EH (cell line): ENCODE data around the gene HBB.

ENCODE experiments used
- DNase-seq: peaks from one replicate; pipeline ENCODE4 v3.0.0-alpha.2; 2015; ENCODE audit warnings: low read depth

Gene HBB

DNA sequence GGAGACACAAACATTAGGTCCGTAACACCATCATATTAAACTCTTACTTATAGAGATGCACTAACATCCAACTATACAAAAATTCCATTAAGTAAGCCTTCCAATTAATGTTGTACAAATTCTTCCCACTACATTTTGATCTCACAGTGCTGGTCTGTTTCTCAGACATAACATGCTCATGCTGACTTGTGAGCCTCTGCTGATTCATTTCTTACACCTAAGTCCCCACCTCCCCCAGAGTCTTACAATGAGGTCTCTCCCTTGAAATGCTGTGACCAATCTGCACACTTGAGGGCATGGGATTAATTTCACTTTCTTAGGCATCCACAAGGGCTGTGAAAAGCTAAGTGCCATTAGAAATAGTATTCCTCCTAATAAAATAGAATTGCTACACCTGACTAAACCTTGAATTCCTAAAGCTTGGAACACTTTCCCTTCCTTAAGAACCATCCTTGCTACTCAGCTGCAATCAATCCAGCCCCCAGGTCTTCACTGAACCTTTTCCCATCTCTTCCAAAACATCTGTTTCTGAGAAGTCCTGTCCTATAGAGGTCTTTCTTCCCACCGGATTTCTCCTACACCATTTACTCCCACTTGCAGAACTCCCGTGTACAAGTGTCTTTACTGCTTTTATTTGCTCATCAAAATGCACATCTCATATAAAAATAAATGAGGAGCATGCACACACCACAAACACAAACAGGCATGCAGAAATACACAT is 20.8 kb upstream of the HBB start:
- no peak for DNase-seq

DNA sequence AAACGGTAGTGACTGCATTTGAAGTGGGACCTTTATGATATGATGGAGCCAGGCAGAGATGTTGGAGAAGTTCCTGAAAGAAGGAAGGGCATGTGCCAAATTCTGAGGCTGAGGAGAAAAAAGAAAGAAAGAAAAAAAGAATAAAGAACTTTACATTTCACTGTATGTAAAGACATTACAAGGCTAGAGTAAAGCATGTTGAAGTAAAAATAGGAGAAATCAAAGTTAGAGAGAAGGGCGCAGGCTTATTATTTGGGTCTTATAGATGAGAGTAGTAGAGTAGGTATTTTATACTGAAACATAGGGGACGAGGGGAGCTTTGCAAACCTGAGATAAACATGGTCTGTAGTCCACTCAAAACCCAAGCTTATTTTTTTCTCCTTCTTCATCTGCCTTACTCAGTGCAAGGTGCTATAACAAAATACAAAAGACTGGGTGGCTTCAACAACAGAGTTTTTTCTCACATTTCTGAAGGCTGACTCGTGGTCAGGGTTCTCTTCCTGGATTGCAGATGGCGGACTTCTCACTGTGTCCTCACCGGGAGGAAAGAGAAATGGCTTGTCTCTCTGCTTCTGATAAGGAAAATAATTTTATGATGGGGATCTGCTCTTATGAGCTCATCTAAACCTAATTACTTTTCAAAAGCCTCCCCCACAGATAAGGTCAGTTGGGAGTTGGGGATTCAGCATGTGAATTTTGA is 20.1 kb upstream of the HBB start:
- no peak for DNase-seq

DNA sequence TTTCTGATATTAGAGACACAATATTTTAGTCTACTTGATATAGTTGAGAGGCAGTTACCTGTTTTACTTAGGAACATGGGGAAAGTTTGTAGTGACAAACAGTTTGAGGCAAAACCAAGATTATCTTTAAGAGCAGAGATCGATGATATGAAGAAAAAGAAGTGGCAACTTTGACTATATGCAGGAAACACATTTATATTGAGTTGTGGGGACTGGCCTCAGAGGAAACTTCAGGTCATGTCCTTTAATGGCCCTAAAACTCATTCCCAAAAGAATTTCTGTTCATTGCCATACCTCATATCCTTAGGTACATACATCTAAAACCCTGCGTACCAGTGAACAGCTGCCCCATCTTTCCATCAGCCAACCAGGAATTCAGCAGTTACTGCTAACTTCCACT is 18.3 kb upstream of the HBB start:
- DNase-seq = no peak

DNA sequence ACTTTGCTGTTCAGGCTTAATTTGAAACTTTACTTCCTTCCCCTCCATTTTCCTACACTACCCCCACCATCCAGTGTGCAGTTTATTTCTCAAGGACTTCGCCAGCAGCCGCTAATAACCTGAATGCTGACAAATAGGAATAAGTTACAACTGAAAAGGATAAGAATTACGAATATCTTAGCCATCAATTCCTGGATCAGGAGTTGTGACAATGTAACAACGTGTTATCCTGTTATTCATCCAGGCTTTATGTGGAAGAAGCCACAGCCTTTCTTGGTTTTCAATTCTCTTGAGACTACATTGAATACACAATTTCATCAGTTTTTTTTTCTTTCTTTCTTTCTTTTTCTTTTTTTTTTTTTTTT is 16.9 kb upstream of the HBB start:
- DNase-seq = no peak

DNA sequence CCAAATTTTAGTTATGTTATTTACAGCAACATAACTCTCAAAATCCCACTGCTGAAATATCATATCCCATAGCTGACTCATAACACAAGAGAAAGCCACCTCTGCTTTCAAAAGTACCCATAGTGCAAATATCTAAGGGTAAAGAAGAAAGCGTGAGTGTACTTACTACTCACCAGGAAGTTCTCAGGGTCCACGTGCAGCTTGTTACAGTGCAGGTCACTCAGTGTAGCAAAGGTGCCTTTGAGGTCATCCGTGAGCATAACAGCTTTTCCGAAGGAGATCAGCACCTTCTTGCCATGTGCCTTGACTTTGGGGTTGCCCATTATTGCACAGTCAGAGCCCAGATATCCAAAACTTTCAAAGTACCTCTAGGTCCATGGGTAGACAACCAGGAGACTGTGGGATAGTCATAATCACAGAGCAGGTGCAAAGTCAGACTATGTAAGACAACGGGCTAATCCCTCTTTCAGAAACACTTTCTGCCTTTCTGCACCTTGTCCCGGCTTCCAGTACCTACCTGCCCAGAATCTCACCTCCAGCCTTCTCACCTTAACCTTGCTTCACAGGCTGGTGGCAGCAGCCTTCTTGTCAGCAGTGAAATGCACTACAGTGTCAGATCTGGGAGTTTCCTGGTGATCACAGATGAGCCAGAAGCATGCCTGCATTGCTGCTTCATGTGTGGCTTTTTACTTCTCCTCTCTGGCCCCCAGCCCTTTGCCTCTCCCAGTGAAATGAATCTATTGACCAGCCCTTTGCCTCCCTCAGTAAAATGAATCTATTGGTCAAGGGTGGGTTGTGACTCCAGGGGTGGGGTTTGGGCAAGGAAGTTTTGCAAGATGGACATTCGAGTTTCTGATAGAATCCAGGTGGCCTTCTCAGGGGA is 16.3 kb upstream of the HBB start:
- no peak for DNase-seq

DNA sequence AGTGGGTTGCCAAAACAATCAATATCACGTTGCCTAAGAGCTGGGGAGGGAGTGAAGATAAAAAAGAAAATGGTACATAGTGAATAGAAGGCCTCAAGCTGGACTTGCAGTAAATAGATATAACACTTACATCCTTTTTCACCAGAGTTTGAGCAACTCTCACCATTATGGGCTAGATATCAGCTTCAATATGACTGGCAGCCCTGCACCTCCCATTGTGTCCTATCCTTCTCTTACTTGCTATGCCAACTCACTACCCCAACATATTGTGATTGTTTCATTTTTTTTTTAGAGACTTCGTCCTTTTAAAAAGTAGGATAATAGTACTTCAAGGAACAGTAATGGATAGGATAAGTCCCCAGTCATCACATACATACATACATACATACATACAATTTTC is 15.3 kb upstream of the HBB start:
- DNase-seq = no peak

DNA sequence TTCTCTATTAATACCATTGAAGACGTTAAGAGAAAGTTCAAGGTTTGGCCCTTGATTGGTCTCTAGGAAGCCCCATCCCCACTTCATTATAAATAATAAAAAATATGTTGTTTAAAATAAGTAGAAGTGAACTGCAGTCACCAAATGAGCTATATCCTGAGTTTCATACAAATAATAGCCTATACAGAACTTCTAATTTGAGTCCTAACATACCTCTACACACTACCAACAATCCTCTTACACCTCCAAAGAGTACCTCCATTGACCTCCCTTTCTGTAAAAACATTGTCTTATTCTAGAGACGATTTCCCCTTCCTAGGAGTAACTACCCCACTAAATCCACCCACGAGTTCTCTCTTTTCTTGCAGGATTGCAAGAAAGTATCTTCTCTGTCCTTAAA is 14.6 kb upstream of the HBB start:
- no peak for DNase-seq

DNA sequence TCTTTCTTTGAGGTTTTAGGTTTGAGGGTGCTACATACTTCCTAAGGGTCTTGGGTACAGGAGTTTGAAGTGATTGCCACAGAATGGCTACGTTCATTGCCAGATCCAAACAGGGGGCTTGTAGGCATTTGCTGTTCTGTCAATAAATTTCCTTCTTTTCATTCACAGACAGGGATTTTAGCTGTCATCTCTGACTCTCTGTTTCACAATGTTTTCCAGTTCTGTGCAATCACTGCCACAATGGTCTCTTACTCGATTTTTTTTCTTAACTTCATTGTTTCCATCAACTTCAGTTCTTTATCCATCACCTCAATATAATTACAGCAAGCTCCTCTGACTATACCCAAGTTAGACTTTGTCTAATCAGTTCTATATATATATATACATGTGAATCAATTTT is 13.6 kb upstream of the HBB start:
- no peak for DNase-seq

DNA sequence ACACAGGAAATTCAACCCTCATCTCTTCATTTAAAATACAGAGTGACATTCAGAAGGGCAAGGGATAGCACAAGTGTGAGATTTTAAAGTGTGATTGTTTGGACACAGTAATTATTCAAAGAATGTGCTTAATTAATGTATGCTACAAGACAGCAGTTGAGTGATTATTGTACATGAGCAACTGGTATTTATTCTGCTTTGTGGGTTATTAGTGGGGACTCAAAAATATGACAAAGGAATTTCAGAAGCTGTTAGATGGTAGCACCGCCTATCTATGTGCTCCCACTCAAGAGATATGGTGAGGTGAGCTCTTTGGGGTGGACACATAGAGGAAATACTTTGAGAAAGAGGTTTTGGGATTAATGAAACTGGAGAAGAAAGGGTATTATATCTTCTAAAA is 13.2 kb upstream of the HBB start:
- no peak for DNase-seq

DNA sequence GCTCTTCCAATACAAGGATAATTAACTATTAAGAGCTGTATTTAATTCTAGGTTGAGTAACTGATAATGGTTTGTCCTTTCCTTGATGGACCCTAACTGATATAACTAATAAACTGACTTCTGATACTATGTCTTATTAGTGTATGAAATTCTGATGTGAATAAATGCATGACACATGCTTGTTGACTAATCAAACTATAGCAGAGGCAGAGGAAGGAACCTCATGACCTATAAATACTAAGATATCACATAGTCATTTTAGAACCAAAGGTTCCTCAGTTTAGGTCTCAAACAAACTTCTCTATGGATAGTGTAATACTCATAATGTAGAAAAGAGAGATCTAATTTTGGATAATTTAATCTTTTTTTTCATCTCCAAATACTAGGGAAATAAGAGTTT is 12.2 kb upstream of the HBB start:
- no peak for DNase-seq

DNA sequence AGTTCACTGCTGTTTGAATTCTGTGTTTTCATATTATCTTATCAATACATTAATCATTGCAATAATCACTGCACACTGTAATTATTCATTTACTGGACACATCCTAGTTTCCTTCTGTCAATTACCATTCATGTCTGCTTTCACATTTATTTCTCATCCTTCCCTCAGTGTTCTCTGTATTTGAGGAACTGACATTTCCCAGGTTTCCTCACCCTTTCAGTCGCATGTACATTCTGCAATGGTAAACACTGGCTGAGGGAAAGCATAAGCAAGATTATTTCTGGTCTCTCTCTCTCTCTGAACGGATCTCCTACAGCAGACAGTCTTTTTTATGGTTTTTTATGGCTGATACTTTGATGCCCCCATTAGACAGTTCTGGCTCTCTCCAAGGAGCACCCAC is 11.6 kb upstream of the HBB start:
- no peak for DNase-seq

DNA sequence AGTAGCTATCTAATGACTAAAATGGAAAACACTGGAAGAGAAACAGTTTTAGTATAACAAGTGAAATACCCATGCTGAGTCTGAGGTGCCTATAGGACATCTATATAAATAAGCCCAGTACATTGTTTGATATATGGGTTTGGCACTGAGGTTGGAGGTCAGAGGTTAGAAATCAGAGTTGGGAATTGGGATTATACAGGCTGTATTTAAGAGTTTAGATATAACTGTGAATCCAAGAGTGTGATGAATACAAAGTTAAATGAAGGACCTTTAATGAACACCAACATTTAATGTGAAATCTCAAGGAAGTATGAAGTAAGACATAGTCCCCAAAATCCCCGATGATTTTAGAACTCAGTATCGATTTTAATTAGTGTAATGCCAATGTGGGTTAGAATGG is 10.5 kb upstream of the HBB start:
- DNase-seq = no peak

DNA sequence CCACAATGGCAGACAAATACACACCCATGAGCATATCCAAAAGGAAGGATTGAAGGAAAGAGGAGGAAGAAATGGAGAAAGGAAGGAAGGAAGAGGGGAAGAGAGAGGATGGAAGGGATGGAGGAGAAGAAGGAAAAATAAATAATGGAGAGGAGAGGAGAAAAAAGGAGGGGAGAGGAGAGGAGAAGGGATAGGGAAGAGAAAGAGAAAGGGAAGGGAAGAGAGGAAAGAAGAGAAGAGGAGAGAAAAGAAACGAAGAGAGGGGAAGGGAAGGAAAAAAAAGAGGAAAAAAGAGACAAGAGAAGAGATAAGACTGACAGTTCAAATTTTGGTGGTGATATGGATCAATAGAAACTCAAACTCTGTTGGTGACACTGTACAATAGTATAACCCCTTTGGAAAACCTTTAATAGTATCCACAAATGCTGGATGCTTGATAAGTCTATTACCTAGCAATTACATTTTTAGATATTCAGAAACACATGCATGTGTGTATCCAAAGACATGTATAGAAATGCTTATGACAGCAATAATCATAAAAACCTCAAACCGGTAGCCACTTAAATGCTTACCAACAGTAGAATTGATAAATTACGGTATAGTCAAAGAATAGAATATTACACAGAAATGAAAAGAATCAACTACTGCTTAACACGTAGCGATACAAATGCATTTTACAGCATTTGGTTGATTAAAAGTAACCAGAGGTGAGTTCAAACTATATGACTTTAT is 8.7 kb upstream of the HBB start:
- no peak for DNase-seq

DNA sequence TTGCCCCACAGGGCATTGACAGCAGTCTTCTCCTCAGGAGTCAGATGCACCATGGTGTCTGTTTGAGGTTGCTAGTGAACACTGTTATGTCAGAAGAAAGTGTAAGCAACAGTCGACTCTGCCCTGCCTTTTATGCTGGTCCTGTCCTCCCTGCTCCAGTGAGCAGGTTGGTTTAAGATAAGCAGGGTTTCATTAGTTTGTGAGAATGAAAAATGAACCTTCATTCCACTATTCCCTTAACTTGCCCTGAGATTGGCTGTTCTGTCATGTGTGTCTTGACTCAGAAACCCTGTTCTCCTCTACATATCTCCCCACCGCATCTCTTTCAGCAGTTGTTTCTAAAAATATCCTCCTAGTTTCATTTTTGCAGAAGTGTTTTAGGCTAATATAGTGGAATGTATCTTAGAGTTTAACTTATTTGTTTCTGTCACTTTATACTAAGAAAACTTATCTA is 7.5 kb upstream of the HBB start, which contains the start of gene HBD:
TSS of gene HBD (minus strand) at position 103 of the 454 bp plus-strand sequence. CDS start at position 53, 50 bp downstream.
- DNase-seq = peak; percentile 61

DNA sequence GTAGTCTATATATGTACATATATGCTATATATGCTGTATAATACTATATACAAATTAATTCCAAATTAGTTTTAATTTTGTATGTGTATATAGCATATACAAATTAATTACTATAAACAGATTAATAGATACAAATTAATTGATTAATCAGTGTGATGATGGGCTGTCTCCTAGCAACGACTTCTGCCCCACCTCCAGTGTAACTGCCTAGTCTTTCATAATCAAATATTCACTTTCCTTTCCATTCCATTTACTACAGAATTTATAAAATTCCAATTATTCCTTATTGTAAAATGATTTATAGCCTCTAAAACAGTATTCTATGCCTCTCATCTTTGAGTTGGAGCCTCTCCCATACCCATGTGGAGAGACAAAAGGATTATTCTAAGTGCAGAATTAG is 6.4 kb upstream of the HBB start:
- DNase-seq = no peak

DNA sequence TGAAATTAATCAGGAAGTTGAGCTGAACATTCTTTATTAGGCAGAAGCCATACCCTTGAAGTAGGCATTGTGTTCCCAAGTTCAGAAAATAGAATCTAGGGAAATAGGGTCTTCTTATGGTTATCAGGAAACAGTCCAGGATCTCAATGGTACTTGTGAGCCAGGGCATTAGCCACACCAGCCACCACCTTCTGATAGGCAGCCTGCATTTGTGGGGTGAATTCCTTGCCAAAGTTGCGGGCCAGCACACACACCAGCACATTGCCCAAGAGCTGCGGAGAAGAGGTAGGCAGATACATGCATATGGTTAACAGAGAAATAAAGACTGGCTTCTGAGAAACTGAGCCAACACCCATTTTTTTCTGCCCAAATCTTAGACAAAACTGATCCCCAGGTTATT is 6.0 kb upstream of the HBB start:
- DNase-seq = no peak

DNA sequence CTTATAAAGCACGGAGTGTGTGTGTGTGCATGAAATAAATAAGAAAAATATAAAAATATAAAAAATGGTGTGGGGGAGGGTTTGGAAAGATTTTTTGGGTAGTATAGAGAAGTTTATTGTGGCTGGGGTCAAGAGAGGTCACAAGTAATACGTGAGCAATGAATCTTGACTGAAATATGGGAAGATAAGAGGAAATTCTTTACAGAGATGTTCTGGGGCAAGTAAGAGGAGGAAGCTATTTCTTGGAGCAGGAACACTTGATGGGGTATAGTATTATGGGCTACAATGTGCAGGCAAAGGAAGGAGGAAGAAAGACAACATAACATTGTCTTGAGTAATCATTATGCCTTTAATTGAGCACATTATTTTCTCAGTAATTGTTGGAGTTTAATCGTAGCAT is 5.3 kb upstream of the HBB start:
- DNase-seq = no peak

DNA sequence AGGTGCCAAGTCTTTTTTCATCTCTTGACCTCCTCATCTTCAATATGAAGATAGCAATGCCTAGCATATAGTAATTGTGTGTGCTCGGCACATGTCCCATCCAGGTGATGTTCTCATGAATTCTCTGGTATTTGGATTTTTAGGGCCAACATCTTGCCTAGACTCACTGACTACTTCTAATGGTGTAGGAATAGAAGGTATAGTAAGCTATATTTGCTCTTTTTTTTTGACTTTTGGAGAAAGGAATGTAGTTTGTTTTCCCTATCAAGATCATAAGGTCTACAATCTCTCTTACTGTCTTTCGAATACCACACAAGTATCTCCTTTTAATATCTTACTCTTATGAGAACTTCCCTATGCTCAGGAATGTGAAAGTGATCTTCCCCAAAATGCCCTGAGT is 4.2 kb upstream of the HBB start:
- DNase-seq = no peak

DNA sequence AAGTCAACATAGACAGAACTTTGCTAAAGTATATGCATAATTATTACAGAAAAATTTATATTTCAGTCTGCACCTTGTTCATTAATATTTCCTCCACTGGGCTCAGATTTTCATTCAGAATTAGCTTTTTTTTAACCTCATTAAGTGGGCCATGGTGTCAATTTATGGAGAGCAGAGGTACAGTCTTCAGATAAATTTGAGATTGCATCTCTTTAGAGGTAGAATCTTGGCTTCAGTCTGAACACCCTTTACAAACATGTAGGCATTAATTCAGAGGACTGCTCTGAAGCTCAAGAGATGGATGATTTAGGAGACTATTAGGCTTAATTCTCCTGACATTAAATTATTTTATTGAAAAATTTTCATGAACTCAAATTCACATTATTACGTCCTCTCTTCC is 3.4 kb upstream of the HBB start:
- DNase-seq = no peak

DNA sequence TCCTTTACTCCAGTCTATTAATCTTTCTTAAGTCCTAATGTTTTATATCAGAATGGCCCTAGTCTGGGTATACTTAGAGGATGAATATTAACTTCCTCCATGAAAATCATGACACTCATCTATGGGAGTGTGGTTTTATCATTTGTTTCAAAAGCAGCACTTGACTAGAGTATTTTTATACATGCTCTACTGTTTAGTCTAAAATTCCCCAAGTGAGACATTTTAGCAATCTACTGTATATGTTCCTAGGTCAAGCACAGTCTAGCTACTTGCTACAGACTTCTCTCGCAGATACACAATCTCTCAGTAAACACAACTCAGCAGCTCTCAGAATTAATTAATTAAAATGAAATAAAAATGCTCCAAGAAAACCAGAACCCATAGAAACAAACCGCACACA is 2.9 kb upstream of the HBB start:
- DNase-seq = no peak

DNA sequence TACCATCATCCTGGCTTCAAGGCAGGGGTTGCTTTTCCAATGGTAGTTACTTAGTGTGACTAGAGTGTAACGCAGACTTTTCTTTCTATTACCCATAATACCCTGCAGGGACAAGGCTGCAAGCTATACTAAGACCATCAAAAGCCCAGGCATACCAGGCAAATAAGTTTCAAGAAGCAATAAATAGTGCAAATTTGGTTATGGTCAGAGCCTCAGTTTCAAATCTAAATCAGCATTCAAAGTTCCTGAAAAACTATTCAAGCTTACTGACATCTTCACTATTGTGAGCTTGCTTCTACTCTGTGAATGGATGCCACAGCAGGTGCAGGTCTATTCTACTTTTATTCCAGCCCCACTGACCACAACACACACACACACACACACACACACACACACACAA is 2.5 kb upstream of the HBB start:
- no peak for DNase-seq

DNA sequence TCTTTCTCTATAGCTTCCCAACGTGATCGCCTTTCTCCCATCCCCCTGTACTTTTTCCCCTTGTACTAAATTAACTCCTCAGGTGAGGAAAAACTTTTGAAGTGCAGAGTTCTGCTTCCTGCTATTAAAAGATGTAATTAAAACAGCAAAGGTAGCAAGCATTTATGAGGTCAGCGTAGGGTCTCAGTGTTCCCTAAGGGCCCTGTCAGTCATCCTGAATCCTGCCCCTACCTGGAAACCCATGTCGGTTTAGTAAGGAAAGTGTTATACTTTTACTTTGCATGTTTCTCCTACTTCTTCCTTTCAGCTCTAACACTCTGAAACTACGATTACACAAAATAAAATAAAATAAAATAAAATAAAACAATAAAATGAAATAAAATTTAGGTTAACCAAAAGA is 1.3 kb upstream of the HBB start:
- DNase-seq = no peak
